NT2/D1 (cell line): ENCODE measurements around the gene PLCL1.

Source experiments
- SUZ12 ChIP-seq: IDR thresholded peaks from 2 replicates; pipeline ENCODE4 v1.6.1; 2011; ENCODE audit not compliant: insufficient read length, insufficient read depth; ENCODE audit errors: extremely low read depth
- YY1 ChIP-seq: IDR thresholded peaks from 2 replicates; pipeline ENCODE4 v1.6.1; 2011; ENCODE audit not compliant: insufficient read length, insufficient read depth
- ZNF274 ChIP-seq: IDR thresholded peaks from 2 replicates; pipeline ENCODE4 v1.6.1; 2011; ENCODE audit warnings: mild to moderate bottlenecking, low read depth, low read length

GRCh38 chr2:198045227-198045626 is 240.8 kb downstream of the PLCL1 start:
- no peak for TF ChIP-seq SUZ12
- no peak for TF ChIP-seq YY1
- TF ChIP-seq ZNF274 = no peak
